ENCODE measurements around the gene KCNJ10.

The KCNJ10 gene
- total RNA-seq: 0 to 0.09 (median 0) reads per million in 3 donors

GRCh38 chr1:160069460-160070231 lies at the start of gene KCNJ10:
Gene KCNJ10, minus strand, starts transcription at chr1:160070160. Its CDS starts 27,628 bp downstream, at chr1:160042532.
- H3K27ac ChIP-seq (ENCODE audit: insufficient read depth, low read length, poor library complexity, severe bottlenecking): no peak within 1 kb of the TSS
- DNase-seq: no peak
- H3K27me3 ChIP-seq (replicated peaks; ENCODE audit: control insufficient read depth, insufficient read depth, low read length, poor library complexity, severe bottlenecking): peaks cover 6% of the 10 kb centered on the region
- H3K36me3 ChIP-seq (ENCODE audit: control insufficient read depth, insufficient read depth, low read length): no peaks in the 10 kb centered on the region
- H3K4me3 ChIP-seq (ENCODE audit: insufficient read depth, low read depth, low read length, poor library complexity, severe bottlenecking): peak within 1 kb of the TSS; percentile 56
- H3K9me3 ChIP-seq (ENCODE audit: control insufficient read depth, low read length): no peaks in the 10 kb centered on the region
- H3K4me1 ChIP-seq (ENCODE audit: control insufficient read depth, insufficient read depth, low read length, poor library complexity, severe bottlenecking): peaks cover 9% of the 10 kb centered on the region

DNA sequence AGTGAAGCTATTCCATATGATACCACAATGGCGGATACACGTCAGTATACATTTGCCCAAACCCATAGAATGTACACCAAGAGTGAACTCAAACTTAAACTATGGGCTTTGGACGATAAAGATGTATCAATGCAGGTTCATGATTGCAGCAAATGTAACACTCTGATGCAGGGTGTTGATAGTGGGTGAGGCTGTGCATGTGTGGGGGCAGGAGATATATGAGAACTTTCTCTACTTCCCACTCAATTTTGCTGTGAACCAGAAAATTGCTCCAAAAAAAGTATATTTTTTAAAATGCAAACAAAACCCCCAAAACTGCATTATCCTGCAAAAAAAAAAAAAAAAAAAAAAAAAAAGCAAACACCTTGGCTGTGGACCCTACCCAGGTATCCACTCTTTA lies 49.0 kb upstream of the KCNJ10 start:
- H3K4me3 ChIP-seq (ENCODE audit: insufficient read depth, low read depth, low read length, poor library complexity, severe bottlenecking): no peak overlapping the region
- H3K9me3 ChIP-seq (ENCODE audit: control insufficient read depth, low read length): no peaks in the 10 kb centered on the region
- no peak overlapping the region for H3K27ac ChIP-seq (ENCODE audit: insufficient read depth, low read length, poor library complexity, severe bottlenecking)
- no peak for DNase-seq
- no peaks in the 10 kb centered on the region for H3K36me3 ChIP-seq (ENCODE audit: control insufficient read depth, insufficient read depth, low read length)
- no peaks in the 10 kb centered on the region for H3K4me1 ChIP-seq (ENCODE audit: control insufficient read depth, insufficient read depth, low read length, poor library complexity, severe bottlenecking)
- H3K27me3 ChIP-seq (replicated peaks; ENCODE audit: control insufficient read depth, insufficient read depth, low read length, poor library complexity, severe bottlenecking): no peaks in the 10 kb centered on the region

- no peaks in the 10 kb centered on the region for H3K4me1 ChIP-seq (ENCODE audit: control insufficient read depth, insufficient read depth, low read length, poor library complexity, severe bottlenecking)
- H3K27me3 ChIP-seq (replicated peaks; ENCODE audit: control insufficient read depth, insufficient read depth, low read length, poor library complexity, severe bottlenecking): no peaks in the 10 kb centered on the region
- H3K36me3 ChIP-seq (ENCODE audit: control insufficient read depth, insufficient read depth, low read length): no peaks in the 10 kb centered on the region
- no peak for DNase-seq
- no peak overlapping the region for H3K4me3 ChIP-seq (ENCODE audit: insufficient read depth, low read depth, low read length, poor library complexity, severe bottlenecking)
- no peak overlapping the region for H3K27ac ChIP-seq (ENCODE audit: insufficient read depth, low read length, poor library complexity, severe bottlenecking)
- H3K9me3 ChIP-seq (ENCODE audit: control insufficient read depth, low read length): no peaks in the 10 kb centered on the region
These were observed 47.8 kb upstream of the KCNJ10 start for GRCh38 chr1:160117709-160118183.

- Histone ChIP-seq H3K27ac (ENCODE audit: insufficient read depth, low read length, poor library complexity, severe bottlenecking) (no peak overlapping the region), H3K36me3 (ENCODE audit: control insufficient read depth, insufficient read depth, low read length) (no peaks in the 10 kb centered on the region), H3K27me3 (replicated peaks; ENCODE audit: control insufficient read depth, insufficient read depth, low read length, poor library complexity, severe bottlenecking) (no peaks in the 10 kb centered on the region), H3K9me3 (ENCODE audit: control insufficient read depth, low read length) (no peaks in the 10 kb centered on the region), H3K4me3 (ENCODE audit: insufficient read depth, low read depth, low read length, poor library complexity, severe bottlenecking) (no peak overlapping the region), H3K4me1 (ENCODE audit: control insufficient read depth, insufficient read depth, low read length, poor library complexity, severe bottlenecking) (no peaks in the 10 kb centered on the region)
- DNase-seq: no peak
These were observed 47.3 kb upstream of the KCNJ10 start for GRCh38 chr1:160117300-160117699.

- Histone ChIP-seq H3K27ac (ENCODE audit: insufficient read depth, low read length, poor library complexity, severe bottlenecking) (no peak overlapping the region), H3K4me1 (ENCODE audit: control insufficient read depth, insufficient read depth, low read length, poor library complexity, severe bottlenecking) (no peaks in the 10 kb centered on the region)
These were observed 46.6 kb upstream of the KCNJ10 start for GRCh38 chr1:160116283-160117147.

DNA sequence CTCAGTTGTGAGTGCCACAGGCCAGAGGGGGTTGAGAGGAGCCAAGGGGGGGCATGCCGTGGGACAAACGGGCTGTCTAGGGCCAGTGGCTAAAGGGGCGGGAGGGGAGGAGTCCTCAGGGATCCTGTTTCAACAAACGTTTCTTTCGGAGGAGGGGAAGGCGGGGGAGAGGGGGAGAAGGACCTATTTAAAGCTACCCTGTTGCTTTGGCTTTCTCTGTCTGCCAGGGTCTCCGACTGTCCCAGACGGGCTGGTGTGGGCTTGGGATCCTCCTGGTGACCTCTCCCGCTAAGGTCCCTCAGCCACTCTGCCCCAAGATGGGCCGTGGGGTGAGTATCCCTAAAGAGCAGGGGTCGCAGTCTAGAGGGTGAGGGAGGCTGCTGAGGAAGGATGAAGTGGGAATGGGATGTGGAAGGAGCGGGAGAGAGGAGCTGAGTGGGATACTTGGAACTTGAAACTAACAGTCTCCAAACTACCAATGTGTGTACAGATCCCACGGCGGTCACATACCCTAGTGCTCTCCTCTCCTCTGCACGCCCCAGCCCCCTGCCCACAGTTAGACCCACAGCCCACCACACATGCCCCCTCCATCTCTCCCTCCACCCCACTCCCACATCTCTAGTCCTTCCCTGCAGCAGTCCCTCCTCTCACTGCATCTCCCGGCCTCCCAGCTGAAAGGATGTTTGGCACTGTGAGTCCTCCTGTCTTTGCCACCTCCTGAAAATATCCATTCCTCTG lies 45.8 kb upstream of the KCNJ10 start, which contains the start of gene ATP1A2:
TSS of gene ATP1A2 (plus strand) at position 215 of the 738 bp plus-strand sequence. CDS start at position 318, 103 bp downstream.
- DNase-seq: no peak
- H3K36me3 ChIP-seq (ENCODE audit: control insufficient read depth, insufficient read depth, low read length): no peaks in the 10 kb centered on the region
- H3K4me3 ChIP-seq (ENCODE audit: insufficient read depth, low read depth, low read length, poor library complexity, severe bottlenecking): no peak within 1 kb of the TSS
- H3K4me1 ChIP-seq (ENCODE audit: control insufficient read depth, insufficient read depth, low read length, poor library complexity, severe bottlenecking): no peaks in the 10 kb centered on the region
- H3K27me3 ChIP-seq (replicated peaks; ENCODE audit: control insufficient read depth, insufficient read depth, low read length, poor library complexity, severe bottlenecking): no peaks in the 10 kb centered on the region
- H3K27ac ChIP-seq (ENCODE audit: insufficient read depth, low read length, poor library complexity, severe bottlenecking): no peak within 1 kb of the TSS
- H3K9me3 ChIP-seq (ENCODE audit: control insufficient read depth, low read length): no peaks in the 10 kb centered on the region

More at GRCh38 chr1:160116283-160117147, 46.6 kb upstream of the KCNJ10 start:
- Histone ChIP-seq H3K27me3 (replicated peaks; ENCODE audit: control insufficient read depth, insufficient read depth, low read length, poor library complexity, severe bottlenecking) (no peaks in the 10 kb centered on the region), H3K4me3 (ENCODE audit: insufficient read depth, low read depth, low read length, poor library complexity, severe bottlenecking) (no peak overlapping the region), H3K9me3 (ENCODE audit: control insufficient read depth, low read length) (no peaks in the 10 kb centered on the region), H3K36me3 (ENCODE audit: control insufficient read depth, insufficient read depth, low read length) (no peaks in the 10 kb centered on the region)
- no peak for DNase-seq

DNA sequence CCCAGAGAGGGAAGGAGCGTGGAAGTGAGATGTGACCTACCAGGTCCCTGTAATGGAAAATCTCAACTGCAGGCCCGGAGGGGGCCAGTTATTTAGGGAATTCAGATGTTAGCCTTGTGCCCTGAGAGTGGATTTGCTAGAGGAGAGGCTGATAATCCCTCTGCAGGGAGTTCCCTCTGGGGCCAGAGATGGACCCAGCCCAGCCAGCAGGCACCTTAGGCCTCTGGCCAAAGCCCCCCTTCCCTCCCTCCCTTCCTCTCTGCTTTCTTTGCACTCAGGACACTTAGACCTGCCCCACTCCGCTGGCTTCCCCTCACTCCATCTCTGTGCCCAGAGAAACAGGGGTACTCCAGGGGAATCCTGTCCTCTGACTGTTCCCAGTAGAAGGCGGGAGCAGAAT lies 44.1 kb upstream of the KCNJ10 start:
- H3K4me1 ChIP-seq (ENCODE audit: control insufficient read depth, insufficient read depth, low read length, poor library complexity, severe bottlenecking): no peaks in the 10 kb centered on the region
- DNase-seq: no peak
- H3K36me3 ChIP-seq (ENCODE audit: control insufficient read depth, insufficient read depth, low read length): no peaks in the 10 kb centered on the region
- no peak overlapping the region for H3K4me3 ChIP-seq (ENCODE audit: insufficient read depth, low read depth, low read length, poor library complexity, severe bottlenecking)
- no peak overlapping the region for H3K27ac ChIP-seq (ENCODE audit: insufficient read depth, low read length, poor library complexity, severe bottlenecking)
- H3K9me3 ChIP-seq (ENCODE audit: control insufficient read depth, low read length): no peaks in the 10 kb centered on the region
- no peaks in the 10 kb centered on the region for H3K27me3 ChIP-seq (replicated peaks; ENCODE audit: control insufficient read depth, insufficient read depth, low read length, poor library complexity, severe bottlenecking)

- no peaks in the 10 kb centered on the region for H3K4me1 ChIP-seq (ENCODE audit: control insufficient read depth, insufficient read depth, low read length, poor library complexity, severe bottlenecking)
- H3K4me3 ChIP-seq (ENCODE audit: insufficient read depth, low read depth, low read length, poor library complexity, severe bottlenecking): no peak overlapping the region
- no peaks in the 10 kb centered on the region for H3K27me3 ChIP-seq (replicated peaks; ENCODE audit: control insufficient read depth, insufficient read depth, low read length, poor library complexity, severe bottlenecking)
- no peaks in the 10 kb centered on the region for H3K36me3 ChIP-seq (ENCODE audit: control insufficient read depth, insufficient read depth, low read length)
- H3K27ac ChIP-seq (ENCODE audit: insufficient read depth, low read length, poor library complexity, severe bottlenecking): no peak overlapping the region
- DNase-seq: no peak
- H3K9me3 ChIP-seq (ENCODE audit: control insufficient read depth, low read length): no peaks in the 10 kb centered on the region
These were observed 43.4 kb upstream of the KCNJ10 start for GRCh38 chr1:160113407-160113806.

DNA sequence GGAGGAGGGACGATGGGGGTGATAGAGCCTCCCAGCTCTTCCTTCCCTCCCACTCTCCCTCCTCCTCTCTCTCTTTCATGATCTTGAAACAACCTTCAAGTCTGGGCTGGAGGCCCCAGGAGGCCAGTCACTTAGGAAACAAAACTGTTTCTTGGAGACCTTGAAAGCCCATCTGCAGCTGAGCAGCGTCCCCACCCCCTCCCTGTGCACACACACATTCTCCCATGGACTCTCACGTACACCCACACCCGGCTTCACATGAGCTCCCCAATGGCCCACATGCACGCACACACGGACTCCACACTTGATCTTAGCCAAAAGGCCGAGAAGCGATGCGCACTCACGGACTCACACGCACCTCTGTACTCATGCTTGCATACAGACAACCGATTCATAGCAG lies 42.4 kb upstream of the KCNJ10 start:
- Histone ChIP-seq H3K9me3 (ENCODE audit: control insufficient read depth, low read length) (no peaks in the 10 kb centered on the region), H3K4me3 (ENCODE audit: insufficient read depth, low read depth, low read length, poor library complexity, severe bottlenecking) (no peak overlapping the region), H3K4me1 (ENCODE audit: control insufficient read depth, insufficient read depth, low read length, poor library complexity, severe bottlenecking) (no peaks in the 10 kb centered on the region), H3K27me3 (replicated peaks; ENCODE audit: control insufficient read depth, insufficient read depth, low read length, poor library complexity, severe bottlenecking) (no peaks in the 10 kb centered on the region), H3K36me3 (ENCODE audit: control insufficient read depth, insufficient read depth, low read length) (no peaks in the 10 kb centered on the region), H3K27ac (ENCODE audit: insufficient read depth, low read length, poor library complexity, severe bottlenecking) (no peak overlapping the region)
- DNase-seq: no peak

Data from effector memory CD4-positive, alpha-beta T cell (primary cell).